NCI-H1436 treated with DMSO at 0.1 percent for 48 hours (cell line): ENCODE results near the gene SETD7.
"Not testable (repeated sequence)": the region's sequence is repeated elsewhere in the genome, so short reads cannot be mapped to it uniquely, and the experiment has no call there.

Experiments
- DNase-seq: peaks from one replicate; lab custom pipeline; 2025; lab: John Stamatoyannopoulos, UW

Gene SETD7

DNA sequence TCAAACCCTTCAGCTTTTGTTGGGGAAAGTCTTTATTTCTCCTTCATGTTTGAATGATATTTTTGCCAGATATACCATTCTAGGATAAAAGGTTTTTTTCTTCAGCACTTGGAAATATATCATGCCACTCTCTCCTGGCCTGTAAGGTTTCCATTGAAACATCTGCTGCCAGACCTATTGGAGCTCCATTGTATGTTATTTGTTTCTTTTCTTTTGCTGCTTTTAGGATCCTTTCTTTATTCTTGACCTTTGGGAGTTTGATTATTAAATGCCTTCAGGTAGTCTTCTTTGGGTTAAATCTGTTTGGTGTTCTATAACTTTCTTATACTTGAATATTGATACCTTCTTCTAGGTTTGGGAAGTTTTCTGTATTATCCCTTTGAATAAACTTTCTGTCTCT lies 87.3 kb downstream of the SETD7 start:
- not testable (repeated sequence) for DNase-seq

DNA sequence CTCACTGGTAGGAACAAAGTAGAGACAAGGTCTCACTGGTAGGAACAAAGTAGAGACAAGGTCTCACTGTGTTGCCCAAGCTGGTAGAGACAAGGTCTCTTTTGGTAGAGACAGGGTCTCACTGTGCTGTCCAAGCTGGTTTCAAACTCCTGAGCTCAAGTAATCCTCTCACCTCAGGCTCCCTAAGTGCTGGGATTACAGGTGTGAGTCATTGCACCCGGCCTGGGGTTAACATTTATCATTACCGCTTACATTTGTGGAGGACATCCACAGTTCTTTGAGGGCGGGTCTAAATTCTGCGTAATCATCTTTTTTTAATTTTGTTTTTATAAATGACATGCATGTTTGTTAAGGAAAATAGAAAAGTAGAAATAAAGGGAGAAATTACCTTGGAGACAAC lies 90.1 kb downstream of the SETD7 start:
- no peak for DNase-seq

DNA sequence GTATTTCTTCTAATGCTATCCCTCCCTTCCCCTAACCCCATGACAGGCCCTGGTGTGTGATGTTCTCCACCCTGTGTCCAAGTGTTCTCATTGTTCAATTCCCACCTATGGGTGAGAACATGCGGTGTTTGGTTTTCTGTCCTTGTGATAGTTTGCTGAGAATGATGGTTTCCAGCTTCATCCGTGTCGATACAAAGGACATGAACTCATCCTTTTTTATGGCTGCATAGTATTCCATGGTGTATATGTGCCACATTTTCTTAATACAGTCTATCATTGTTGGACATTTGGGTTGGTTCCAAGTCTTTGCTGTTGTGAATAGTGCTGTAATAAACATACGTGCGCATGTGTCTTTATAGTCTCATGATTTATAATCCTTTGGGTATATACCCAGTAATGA lies 91.5 kb downstream of the SETD7 start:
- not testable (repeated sequence) for DNase-seq

DNA sequence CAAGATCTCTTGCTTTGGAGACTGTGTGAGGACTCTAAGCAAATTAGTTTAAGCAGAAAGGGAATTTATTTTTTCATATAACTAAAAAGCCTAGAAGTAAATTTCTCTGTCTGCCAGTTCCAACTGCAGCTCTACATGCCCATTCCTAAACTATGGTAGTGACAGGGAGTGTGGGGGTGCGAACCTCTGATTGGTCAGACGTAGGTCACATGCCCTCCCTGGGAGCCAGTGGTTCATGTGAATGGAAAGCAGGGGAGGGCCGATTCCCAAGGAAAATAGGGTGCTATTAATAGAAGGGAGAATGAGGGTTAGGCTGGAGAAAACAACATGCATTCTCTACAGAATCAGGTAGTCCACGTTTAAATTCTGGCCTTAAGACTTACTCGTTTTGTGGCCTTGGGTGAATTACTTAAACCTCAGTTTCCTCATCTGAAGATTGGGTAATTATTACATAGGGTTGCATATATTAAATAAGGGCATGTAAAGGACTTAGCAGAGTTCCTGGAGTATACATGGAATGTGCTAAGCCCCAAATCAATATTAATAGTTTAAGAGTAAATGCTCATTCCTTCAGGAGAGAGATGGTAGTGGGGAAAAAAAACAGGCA lies 94.9 kb downstream of the SETD7 start:
- no peak for DNase-seq

DNA sequence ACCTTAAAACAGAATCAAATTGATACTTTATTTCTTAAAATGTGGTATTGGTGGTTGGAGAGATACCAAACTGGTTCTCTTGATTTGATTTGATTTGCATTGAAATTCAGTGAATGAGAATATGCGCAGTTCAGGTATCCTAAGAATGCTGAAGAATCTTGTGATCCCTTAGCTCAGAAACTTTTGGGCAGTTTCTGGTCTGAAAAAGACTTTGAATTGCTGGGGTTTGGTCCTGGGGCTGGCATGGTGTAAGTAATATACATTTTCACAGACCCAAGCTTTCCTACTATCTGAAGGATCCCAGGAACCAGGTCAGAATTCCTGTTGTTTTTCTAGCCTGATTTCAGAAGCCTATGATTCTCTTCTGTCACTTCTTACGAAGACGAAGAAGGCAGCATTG lies 95.5 kb downstream of the SETD7 start:
- no peak for DNase-seq

DNA sequence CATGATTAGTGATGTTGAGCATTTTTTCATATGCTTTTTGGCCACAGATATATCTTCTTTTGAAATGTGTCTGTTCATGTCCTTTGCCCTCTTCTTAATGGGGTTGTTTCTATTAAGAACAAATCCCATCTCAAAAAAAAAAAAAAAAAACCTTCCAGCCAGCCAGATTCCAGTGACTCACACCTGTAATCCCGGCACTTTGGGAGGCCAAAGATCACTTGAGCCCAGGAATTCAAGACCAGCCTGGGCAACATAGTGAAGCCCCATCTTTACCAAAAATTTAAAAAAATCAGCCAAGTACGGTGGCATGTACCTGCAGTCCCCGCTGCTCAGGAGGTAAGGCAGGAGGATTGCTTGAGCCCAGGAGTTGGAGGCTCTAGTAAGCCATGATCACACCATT lies 97.0 kb downstream of the SETD7 start:
- no peak for DNase-seq

DNA sequence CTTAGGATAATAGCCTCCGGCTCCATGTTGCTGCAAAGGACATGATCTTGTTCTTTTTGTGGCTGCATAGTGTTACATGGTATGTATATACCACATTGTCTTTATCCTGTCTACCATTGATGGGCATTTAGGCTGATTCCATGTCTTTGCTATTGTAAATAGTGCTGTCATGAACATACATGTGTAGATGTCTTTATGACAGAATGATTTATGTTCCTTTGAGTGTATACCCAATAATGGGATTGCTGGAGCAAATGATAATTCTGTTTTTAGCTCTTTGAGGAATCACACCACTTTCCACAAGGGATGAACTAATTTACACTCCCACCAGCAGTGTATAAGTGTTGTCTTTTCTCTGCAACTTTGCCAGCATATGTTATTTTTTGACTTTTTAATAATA lies 97.5 kb downstream of the SETD7 start:
- DNase-seq: no peak

DNA sequence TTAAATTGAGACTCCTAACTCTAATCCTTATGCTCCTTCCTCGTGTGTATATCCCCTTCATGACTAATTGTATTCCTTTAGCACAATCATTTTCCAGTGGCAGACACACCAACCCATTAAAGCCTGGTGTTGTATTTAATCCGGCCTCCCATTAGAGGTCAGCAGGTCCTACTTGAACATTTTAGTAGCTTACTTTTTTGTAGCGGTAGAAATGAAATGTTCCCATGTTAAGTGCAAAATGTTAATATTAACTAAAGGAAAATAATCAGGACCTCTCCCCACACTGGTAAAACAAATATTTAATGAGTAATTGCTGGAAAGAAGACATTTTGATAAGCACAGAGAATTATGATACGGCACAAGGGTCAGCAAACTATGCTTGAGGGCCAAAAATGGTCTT lies 98.7 kb downstream of the SETD7 start:
- DNase-seq: no peak

DNA sequence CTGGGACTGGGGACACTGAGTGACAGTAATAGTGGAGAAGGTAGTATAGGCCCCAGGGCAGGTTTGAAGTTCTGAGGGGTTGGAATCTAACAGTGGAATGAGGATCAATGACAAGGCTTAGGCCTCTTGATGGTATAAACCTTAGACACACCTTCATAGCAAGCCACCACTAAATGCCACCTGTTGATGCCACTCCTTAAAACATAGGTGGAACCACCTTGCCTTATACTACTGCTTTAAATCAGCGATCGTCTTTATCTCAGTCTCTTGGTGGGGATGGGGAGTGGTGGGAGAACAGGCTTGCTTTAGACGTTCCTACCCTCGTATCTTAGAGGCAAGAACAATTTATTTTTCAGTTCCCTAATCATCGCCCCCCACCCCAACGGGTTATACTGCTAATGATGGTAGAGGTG lies 100.9 kb downstream of the SETD7 start:
- DNase-seq: no peak

DNA sequence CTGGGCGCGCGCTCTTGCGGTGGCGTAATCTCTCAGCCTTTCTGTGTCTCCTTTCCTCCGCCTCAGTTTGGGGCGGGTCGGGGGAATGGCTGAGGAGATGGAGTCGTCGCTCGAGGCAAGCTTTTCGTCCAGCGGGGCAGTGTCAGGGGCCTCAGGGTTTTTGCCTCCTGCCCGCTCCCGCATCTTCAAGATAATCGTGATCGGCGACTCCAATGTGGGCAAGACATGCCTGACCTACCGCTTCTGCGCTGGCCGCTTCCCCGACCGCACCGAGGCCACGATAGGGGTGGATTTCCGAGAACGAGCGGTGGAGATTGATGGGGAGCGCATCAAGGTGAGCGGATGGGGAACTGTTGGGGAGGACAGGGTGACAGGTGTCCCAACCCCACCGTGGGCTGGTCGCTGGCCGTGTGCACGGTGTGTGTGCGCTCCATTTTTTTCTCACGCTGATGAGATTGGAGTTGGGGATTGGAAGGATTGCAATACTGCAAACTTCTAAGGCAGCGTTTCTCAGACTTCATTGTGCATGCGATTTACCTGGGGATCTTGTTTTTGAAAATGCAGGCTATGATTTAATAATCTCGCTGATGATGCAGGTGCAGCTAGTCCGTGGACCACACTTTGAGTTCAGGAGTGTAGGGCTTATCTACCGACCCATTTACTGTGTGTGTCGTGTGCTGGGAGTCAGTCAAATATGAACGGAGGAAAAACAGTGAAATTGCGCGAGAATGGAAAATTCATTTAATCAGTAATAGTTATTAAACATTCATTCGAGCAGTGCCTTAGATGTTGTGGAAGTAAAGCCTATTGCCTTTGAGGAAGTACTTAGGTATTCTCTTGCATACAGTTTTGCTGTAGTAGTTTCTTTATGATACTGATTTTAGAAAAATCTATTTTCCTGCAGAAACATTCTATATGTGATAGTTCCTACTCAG lies 101.6 kb downstream of the SETD7 start, which contains the start of gene RAB33B:
Gene RAB33B, plus strand, starts transcription at position 11 of the 935 bp plus-strand sequence. Its CDS starts 75 bp downstream, at position 86.
- DNase-seq: no peak

DNA sequence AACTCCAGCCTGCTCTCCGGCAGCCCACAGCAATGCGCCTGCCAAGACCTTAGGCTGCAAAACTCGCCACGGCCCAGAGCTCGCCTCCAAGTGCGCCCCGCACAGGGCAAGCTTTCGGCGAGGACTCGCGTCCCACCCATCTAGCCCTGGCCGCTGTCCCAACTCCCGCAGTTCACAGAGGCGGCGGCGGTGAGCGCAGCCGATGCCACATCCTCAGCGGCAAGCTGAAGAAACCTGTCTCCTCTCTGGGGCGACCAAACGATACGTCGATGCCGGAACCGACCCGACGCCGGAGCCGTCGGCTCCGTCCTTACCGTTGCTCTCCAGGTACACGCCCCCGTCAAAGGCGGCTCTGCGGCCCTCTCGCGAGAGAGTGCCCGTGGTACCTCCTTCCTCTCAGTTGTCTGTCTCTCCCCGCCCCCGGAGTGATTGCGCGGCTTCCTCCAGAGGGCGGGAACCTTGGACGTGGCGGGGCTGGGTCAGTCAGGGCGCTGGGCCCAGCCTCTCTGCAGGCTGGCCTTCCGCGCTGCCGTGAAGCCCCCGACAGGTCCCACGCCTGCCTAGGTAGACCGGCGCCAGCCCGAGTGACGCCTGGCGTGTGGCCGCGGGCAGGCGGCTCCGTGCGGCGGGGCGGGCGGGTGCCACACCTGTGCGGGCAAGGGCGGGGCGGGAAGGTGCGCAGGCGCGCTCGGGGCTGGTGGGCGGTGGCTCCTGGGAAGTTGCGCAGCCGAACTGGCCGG lies 102.5 kb downstream of the SETD7 start:
- peak; percentile 88 for DNase-seq

DNA sequence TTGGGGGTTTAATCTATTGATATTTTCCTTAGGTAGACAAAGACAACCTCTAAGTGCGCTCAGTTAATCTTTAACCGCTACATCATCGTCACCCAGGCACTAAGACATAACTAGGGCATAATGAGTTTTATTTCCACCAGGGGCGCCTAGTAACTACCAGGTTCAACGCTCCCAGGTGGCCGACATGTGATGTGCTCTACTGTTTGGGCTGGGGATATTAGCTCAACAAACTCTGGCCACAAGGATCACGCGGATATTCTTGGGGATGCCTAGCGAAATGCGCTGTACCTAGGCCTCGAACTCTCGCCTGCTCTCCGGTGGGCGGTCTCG lies 103.0 kb downstream of the SETD7 start:
- peak; percentile 45 for DNase-seq

DNA sequence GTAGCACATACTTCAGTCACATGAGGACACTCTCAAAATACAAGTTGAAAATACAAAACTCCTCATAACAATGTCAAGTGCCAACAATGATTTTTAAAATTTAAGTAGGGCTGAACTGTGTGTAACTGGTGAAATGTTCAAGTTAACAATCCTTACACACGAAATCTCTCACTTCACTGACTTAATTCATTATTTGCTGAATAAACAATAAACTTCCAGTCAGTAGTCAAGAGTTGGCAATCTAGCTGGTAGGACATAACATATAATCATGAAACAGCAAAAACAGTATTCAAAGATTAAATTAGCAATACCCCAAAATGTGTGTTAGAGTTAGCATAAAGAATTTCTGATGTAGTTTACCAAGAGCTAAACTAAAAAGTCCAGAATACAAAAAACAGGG lies 104.0 kb downstream of the SETD7 start:
- no peak for DNase-seq

DNA sequence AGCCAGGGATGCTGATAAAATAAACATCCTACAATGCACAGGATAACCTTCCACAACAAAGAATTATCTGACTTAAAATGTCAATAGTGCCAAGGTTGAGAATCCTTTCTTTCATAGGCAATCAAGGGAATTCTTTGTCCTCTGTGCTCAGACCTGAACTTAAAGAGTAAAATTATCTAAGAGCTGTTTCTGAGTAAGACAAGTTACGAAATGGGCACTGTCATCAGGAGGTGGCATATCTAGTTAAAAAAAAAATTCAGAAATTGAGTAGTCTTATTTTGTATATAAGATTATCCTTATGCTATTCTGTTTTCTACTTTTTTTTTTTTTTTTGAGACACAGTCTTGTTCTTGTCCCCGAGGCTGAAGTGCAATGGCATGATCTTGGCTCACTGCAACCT lies 105.4 kb downstream of the SETD7 start:
- DNase-seq: no peak

DNA sequence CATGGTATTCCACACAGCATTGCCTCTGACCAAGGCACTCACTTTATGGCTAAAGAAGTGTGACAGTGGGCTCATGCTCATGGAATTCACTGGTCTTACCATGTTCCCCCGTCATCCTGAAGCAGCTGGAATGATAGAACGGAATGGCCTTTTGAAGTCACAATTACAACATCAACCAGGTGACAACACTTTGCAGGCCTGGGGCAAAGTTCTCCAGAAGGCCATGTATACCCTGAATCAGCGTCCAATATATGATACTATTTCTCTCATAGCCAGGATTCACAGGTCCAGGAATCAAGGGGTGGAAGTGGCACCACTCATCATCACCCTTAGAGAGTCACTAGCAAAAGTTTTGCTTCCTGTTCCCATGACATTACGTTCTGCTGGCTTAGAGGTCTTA lies 108.9 kb downstream of the SETD7 start:
- not testable (repeated sequence) for DNase-seq
